H54 (cell line): ENCODE data around the gene SORCS2.

Experiments used
- DNase-seq: peaks from one replicate; pipeline ENCODE4 v3.0.0; 2011; ENCODE audit warnings: low spot score, mixed read lengths; ENCODE audit not compliant: insufficient read length
- FAIRE-seq: peaks from 3 replicates; lab custom pipeline; 2011; peaks lifted over from hg19 to GRCh38; lab: Jason Lieb, UNC
- POLR2A ChIP-seq: IDR thresholded peaks from 2 replicates; pipeline ENCODE4 v1.6.1; 2011; ENCODE audit warnings: low read depth, mild to moderate bottlenecking, low read length

SORCS2 gene

GRCh38 chr4:7302781-7303404 is 110.6 kb downstream of the SORCS2 start:
- DNase-seq, result no peak
- no peak for TF ChIP-seq POLR2A
- FAIRE-seq, result no peak

GRCh38 chr4:7303561-7303960 is 111.2 kb downstream of the SORCS2 start:
- TF ChIP-seq POLR2A, result no peak
- no peak for DNase-seq
- FAIRE-seq, result no peak

GRCh38 chr4:7304436-7304835 is 112.1 kb downstream of the SORCS2 start:
- no peak for FAIRE-seq
- no peak for TF ChIP-seq POLR2A
- no peak for DNase-seq

- DNase-seq, result no peak
- FAIRE-seq, result no peak
- no peak for TF ChIP-seq POLR2A
Measured at GRCh38 chr4:7306021-7306965, 114.0 kb downstream of the SORCS2 start.

GRCh38 chr4:7306986-7307385 is 114.6 kb downstream of the SORCS2 start:
- FAIRE-seq (no peak), DNase-seq (no peak)
- TF ChIP-seq POLR2A, result no peak

- DNase-seq (no peak), FAIRE-seq (no peak)
- no peak for TF ChIP-seq POLR2A
Measured at GRCh38 chr4:7307394-7308099, 115.2 kb downstream of the SORCS2 start.

- no peak for FAIRE-seq
- TF ChIP-seq POLR2A, result no peak
- no peak for DNase-seq
Measured at GRCh38 chr4:7309181-7309580, 116.8 kb downstream of the SORCS2 start.

- no peak for DNase-seq
- no peak for FAIRE-seq
- TF ChIP-seq POLR2A, result no peak
Measured at GRCh38 chr4:7309636-7310390, 117.5 kb downstream of the SORCS2 start.

- DNase-seq, result no peak
- TF ChIP-seq POLR2A, result no peak
- no peak for FAIRE-seq
Measured at GRCh38 chr4:7310451-7310850, 118.1 kb downstream of the SORCS2 start.

GRCh38 chr4:7311205-7311604 is 118.9 kb downstream of the SORCS2 start:
- no peak for FAIRE-seq
- no peak for TF ChIP-seq POLR2A
- no peak for DNase-seq

- FAIRE-seq (no peak), DNase-seq (no peak)
Measured at GRCh38 chr4:7312691-7313090, 120.4 kb downstream of the SORCS2 start.

GRCh38 chr4:7313347-7313811 is 121.0 kb downstream of the SORCS2 start:
- DNase-seq (no peak), FAIRE-seq (no peak)
- TF ChIP-seq POLR2A, result no peak

More at GRCh38 chr4:7312691-7313090, 120.4 kb downstream of the SORCS2 start:
- no peak for TF ChIP-seq POLR2A

GRCh38 chr4:7313991-7314390 is 121.7 kb downstream of the SORCS2 start:
- no peak for TF ChIP-seq POLR2A
- no peak for FAIRE-seq
- no peak for DNase-seq

- no peak for TF ChIP-seq POLR2A
- FAIRE-seq, result no peak
- DNase-seq, result no peak
Measured at GRCh38 chr4:7315286-7315685, 122.9 kb downstream of the SORCS2 start.
